ENCODE data around the gene TRIM14. TPM values are rescaled to one million over a fixed set of nuclear protein-coding genes. Genes with fewer than 3 reads are reported as not detected.
A peak's percentile ranks its signal among the peaks of the same experiment; 100 is the strongest.

Gene TRIM14
- total RNA-seq, 3 donors from 2014 or later = 8.8 to 14.9 (median 14.6) TPM

GRCh38 chr9:98147582-98147981, 28.6 kb upstream of the TRIM14 start:
- TF ChIP-seq POLR2AphosphoS5 (IDR thresholded peaks at IDR 0.05) = no peak
- no peak for TF ChIP-seq POLR2A (IDR thresholded peaks at IDR 0.05)
- no peak for TF ChIP-seq CTCF (IDR thresholded peaks at IDR 0.05)
- H3K9me3 ChIP-seq = no peaks in the 10 kb centered on the region
- H3K4me3 ChIP-seq = no peak overlapping the region
- H3K36me3 ChIP-seq = no peaks in the 10 kb centered on the region
- intact Hi-C loops (cut with DNase I; ENCODE audit: low total_unique reads) = no loop called here
- H3K4me1 ChIP-seq = peaks cover 0 to 17% of the 10 kb centered on the region in 2 donors
- H3K27ac ChIP-seq = peak overlapping the region; percentile 95 to 98
- no peaks in the 10 kb centered on the region for H3K27me3 ChIP-seq
- no peak for DNase-seq (ENCODE audit: low spot score in 2 of 2)

GRCh38 chr9:98146101-98146991, 27.3 kb upstream of the TRIM14 start:
- TF ChIP-seq POLR2A (IDR thresholded peaks at IDR 0.05) = no peak
- peak in 2 of 3 donors; percentile 23 to 63 for TF ChIP-seq POLR2AphosphoS5 (IDR thresholded peaks at IDR 0.05)
- no peaks in the 10 kb centered on the region for H3K9me3 ChIP-seq
- peak; percentile 95 to 97 for DNase-seq (ENCODE audit: low spot score in 2 of 2)

GRCh38 chr9:98144631-98145030, 25.6 kb upstream of the TRIM14 start:
- intact Hi-C loops (cut with DNase I; ENCODE audit: low total_unique reads) = no loop called here
- DNase-seq (ENCODE audit: low spot score in 2 of 2) = peak in 1 of 2 donors; percentile 19
- Histone ChIP-seq H3K4me3 (no peak overlapping the region), H3K27ac (peak overlapping the region; percentile 95 to 98), H3K36me3 (no peaks in the 10 kb centered on the region), H3K27me3 (no peaks in the 10 kb centered on the region), H3K4me1 (peaks cover 0 to 17% of the 10 kb centered on the region in 2 donors), H3K9me3 (no peaks in the 10 kb centered on the region)
- TF ChIP-seq CTCF (IDR thresholded peaks at IDR 0.05) = no peak
- TF ChIP-seq POLR2AphosphoS5 (IDR thresholded peaks at IDR 0.05) = no peak
- TF ChIP-seq POLR2A (IDR thresholded peaks at IDR 0.05) = no peak

More at GRCh38 chr9:98146101-98146991, 27.3 kb upstream of the TRIM14 start:
- Histone ChIP-seq H3K4me3 (no peak overlapping the region), H3K36me3 (no peaks in the 10 kb centered on the region), H3K27ac (peak overlapping the region; percentile 95 to 98), H3K4me1 (peaks cover 0 to 17% of the 10 kb centered on the region in 2 donors), H3K27me3 (no peaks in the 10 kb centered on the region)
- intact Hi-C loops (cut with DNase I; ENCODE audit: low total_unique reads) = no loop called here

- TF ChIP-seq POLR2AphosphoS5 (IDR thresholded peaks at IDR 0.05) = no peak
- no peak for TF ChIP-seq POLR2A (IDR thresholded peaks at IDR 0.05)
- no peak for TF ChIP-seq CTCF (IDR thresholded peaks at IDR 0.05)
- peaks cover 0 to 17% of the 10 kb centered on the region in 2 donors for H3K4me1 ChIP-seq
- no peaks in the 10 kb centered on the region for H3K9me3 ChIP-seq
- H3K27me3 ChIP-seq = no peaks in the 10 kb centered on the region
- peak overlapping the region; percentile 95 to 98 for H3K27ac ChIP-seq
- no peak overlapping the region for H3K4me3 ChIP-seq
- intact Hi-C loops (cut with DNase I; ENCODE audit: low total_unique reads) = no loop called here
- no peak for DNase-seq (ENCODE audit: low spot score in 2 of 2)
- no peaks in the 10 kb centered on the region for H3K36me3 ChIP-seq
Measured at GRCh38 chr9:98144076-98144475, 25.1 kb upstream of the TRIM14 start.

- TF ChIP-seq POLR2A (IDR thresholded peaks at IDR 0.05) = no peak
- no peak for TF ChIP-seq CTCF (IDR thresholded peaks at IDR 0.05)
- no peak for TF ChIP-seq POLR2AphosphoS5 (IDR thresholded peaks at IDR 0.05)
- H3K27me3 ChIP-seq = no peaks in the 10 kb centered on the region
- peak in 1 of 2 donors; percentile 48 for DNase-seq (ENCODE audit: low spot score in 2 of 2)
- peaks cover 0 to 17% of the 10 kb centered on the region in 2 donors for H3K4me1 ChIP-seq
- peak overlapping the region; percentile 62 to 68 for H3K27ac ChIP-seq
- no peak overlapping the region for H3K4me3 ChIP-seq
- H3K36me3 ChIP-seq = no peaks in the 10 kb centered on the region
- intact Hi-C loops (cut with DNase I; ENCODE audit: low total_unique reads) = no loop called here
- H3K9me3 ChIP-seq = no peaks in the 10 kb centered on the region
Measured at GRCh38 chr9:98142925-98143481, 24.0 kb upstream of the TRIM14 start.

Measured in breast epithelium (tissue), 4 donors.